ENCODE measurements around the gene IQCN.

Gene IQCN

DNA sequence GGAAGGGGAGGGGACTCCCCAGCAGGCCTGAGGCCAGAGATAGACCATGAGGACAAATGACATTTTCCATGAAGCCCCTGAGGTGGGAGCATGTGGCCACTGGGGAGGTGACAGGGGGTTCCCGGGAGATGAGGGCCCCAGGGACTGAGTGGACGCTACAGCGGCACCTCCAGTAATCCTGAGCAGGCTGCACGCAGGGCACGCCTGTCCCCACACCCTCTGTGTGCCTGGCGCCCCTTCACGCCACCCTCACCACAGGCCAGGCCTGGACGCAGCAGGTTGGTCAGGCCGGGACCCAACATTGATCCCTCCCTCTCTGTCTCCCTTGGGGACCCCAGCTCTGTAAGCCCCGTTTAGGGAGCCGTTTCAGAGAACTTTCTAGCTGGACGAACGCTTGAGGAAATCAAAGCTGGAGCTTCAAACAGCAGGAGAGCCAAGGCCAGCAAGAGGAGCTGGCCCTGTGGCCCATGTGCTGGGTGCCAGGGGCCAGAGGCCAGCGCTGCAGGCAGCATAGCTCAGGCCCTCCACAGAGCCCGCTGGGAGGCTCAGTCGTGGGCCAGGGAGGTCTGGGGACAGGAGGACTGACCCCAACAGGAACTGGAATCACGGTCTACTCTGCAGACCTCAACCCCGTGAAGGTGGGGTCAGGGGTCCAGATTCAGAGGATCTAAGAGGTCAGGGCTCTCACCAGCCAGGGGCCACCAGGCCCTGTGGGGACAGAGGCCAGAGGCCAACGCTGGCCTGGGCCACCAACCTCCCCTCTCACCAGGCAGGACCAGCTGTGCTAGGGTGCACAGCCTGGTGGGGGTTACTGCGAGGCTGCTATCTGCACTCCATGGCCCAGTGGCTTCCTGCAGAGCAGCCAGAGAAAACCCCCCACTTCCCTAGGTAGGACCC lies 34.0 kb upstream of the IQCN start:
- no peak for TF ChIP-seq CTCF (IDR thresholded peaks at IDR 0.05; ENCODE audit: insufficient read depth, low read length, missing control alignments)
- ChIA-PET CTCF (interaction anchor here (0.9 to 1.8 kb wide), 3 partner anchors 9 to 29 kb away, joined by 3 to 5 read pairs (median 4); no protein-coding TSS in a partner anchor), POLR2A (interaction anchor here (1.5 kb wide), 1 partner anchor 15 kb away, joined by 3 read pairs; no protein-coding TSS in a partner anchor)
- no peak overlapping the region for H3K4me3 ChIP-seq (ENCODE audit: low read depth, low read length)
- no peak for DNase-seq (ENCODE audit: low read depth, low spot score)

DNA sequence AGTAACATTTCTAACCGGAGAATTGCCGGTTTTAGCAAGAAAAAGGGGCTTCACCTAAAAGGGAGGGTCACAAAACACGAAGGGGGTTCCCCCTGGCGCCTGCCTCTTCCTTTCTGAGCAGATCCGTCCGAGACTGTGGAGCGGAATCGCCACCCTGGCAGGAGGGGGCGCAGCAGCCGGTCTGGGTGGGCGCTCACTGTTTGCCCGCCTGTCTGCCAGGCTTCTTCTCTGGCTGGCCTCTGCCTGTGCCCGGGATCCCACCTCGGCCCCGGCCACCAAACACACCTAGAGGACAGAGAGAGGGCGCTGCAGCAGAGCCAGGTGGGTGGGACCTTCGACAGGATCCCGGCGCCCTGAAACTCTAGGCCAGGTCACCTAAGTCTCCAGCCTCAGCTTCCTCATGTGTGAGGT lies 33.0 kb upstream of the IQCN start:
- no peak for TF ChIP-seq CTCF (IDR thresholded peaks at IDR 0.05; ENCODE audit: insufficient read depth, low read length, missing control alignments)
- DNase-seq (ENCODE audit: low read depth, low spot score), result no peak
- ChIA-PET POLR2A (interaction anchor here (0.8 to 1.5 kb wide), 2 partner anchors 14 to 26 kb away, joined by 3 read pairs; partner anchors contain the start of gene JUND), CTCF (interaction anchor here (0.7 to 1.8 kb wide), 3 partner anchors 13 to 33 kb away, joined by 3 to 5 read pairs (median 3); partner anchors contain the start of gene PGPEP1)
- H3K4me3 ChIP-seq (ENCODE audit: low read depth, low read length), result no peak overlapping the region

DNA sequence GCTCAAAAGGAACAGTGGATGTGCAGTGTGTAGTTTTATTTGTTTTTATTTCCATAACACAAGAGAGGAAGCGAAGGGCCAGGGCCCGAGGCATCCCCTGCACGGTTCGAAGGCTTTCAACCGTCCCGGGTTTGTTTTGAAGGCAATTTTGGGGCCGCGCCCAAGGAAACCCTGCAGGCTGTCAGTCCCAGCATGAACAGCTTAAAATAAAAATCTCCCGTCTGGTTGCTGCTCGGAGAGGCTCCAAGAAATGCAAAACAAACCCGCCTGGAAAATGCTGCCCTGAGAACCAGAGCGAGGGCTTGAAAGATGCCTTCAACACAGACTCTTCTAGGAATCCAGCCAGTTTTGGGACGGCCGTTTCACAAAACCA lies 32.6 kb upstream of the IQCN start:
- ChIA-PET CTCF (interaction anchor here (0.7 to 1.8 kb wide), 3 partner anchors 13 to 33 kb away, joined by 3 to 5 read pairs (median 3); partner anchors contain the start of gene PGPEP1), POLR2A (interaction anchor here (0.8 kb wide), 1 partner anchor 26 kb away, joined by 3 read pairs; the partner anchor contains the start of gene JUND)
- TF ChIP-seq CTCF (IDR thresholded peaks at IDR 0.05; ENCODE audit: insufficient read depth, low read length, missing control alignments), result no peak
- no peak overlapping the region for H3K4me3 ChIP-seq (ENCODE audit: low read depth, low read length)
- no peak for DNase-seq (ENCODE audit: low read depth, low spot score)

DNA sequence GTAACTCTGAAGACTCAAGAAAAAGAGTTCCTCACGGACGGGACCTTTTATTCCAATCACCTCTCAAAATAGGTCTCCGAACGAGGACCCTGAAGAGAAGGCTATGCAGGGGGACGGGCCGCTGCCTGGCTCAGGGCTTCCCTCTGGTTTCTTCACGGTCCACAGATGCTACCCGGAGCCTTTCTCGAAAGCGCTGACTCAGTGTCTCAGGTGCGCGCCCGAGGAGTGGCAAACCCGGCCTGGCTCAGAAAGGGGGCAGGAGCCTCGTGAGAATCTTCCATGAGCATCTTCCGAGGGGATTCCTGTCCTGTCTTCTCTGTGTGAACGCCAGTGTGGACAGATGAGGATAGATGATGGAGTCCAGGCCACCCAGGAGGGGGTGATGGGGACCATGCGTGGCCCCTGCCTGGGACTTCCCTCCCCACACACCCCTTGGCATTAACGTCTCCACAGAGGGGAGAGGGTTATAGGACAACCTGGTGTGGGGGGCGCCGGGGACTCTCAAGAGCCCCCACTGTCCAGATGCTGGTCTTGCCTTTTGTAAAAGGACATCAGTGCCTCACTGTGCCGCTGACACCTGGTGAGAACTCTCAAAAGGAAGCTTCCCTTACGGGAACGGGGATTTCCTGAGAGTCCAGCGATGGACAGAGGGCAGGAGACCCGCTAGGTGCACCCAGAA lies 32.1 kb upstream of the IQCN start:
- no peak for TF ChIP-seq CTCF (IDR thresholded peaks at IDR 0.05; ENCODE audit: insufficient read depth, low read length, missing control alignments)
- no peak overlapping the region for H3K4me3 ChIP-seq (ENCODE audit: low read depth, low read length)
- no peak for DNase-seq (ENCODE audit: low read depth, low spot score)
- POLR2A ChIA-PET, result interaction anchor here (0.8 kb wide), 1 partner anchor 25 kb away, joined by 3 read pairs; the partner anchor contains the start of gene JUND
- CTCF ChIA-PET, result interaction anchor here (0.7 to 1.8 kb wide), 3 partner anchors 14 to 34 kb away, joined by 3 to 5 read pairs (median 3); partner anchors contain the start of gene PGPEP1

DNA sequence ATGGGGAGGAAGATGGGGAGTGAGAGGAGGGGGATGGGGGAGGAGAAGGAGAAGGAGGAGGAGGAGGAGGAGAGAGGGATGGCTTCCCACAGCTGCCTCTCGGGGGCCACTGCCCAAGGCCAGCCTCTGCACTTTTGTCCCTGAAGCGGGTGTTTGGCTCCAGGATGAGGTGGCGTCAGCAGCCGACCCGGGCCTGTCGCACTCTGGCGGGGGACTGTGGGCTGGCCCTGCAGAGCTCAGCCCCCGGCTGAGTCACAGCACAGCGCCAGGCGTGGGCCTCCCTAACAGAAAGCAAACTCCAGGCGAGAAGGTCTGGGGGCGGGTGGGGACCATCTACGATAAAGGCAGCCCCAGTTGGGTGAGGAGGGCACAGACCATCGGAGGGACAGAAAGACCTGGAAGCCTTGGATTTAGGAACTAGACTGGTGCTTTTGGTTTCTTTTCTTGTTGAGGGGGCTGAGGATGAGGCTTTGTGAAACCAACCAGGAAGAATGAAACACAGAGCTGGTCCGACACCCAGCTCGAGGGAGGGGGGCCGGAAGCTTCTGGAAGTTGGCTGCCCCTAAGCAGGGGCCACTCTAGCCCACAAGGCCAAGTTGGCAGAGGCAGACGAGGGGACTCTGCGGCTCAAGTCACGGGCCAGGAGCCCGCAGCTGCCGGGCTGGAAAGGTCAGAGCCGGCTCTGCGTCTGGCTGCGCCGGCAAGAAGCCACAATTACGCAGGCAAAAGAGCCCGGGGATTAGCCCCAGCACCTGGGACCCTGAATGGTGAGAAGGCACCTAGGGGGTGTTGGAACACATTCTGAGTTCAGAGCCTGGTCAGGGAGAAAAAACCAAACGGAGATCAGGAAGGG lies 30.4 kb upstream of the IQCN start:
- TF ChIP-seq CTCF (IDR thresholded peaks at IDR 0.05; ENCODE audit: insufficient read depth, low read length, missing control alignments), result no peak
- POLR2A ChIA-PET, result interaction anchor here (0.9 to 6.3 kb wide), 6 partner anchors 9 to 44 kb away, joined by 3 to 129 read pairs (median 6); partner anchors contain the start of genes JUND and LSM4
- DNase-seq (ENCODE audit: low read depth, low spot score), result no peak

More for the DNA sequence above, 30.4 kb upstream of the IQCN start:
- peak overlapping the region; percentile 45 for H3K4me3 ChIP-seq (ENCODE audit: low read depth, low read length)
- CTCF ChIA-PET, result interaction anchor here (0.7 to 6.5 kb wide), 6 partner anchors 12 to 25 kb away, joined by 3 to 65 read pairs (median 8); partner anchors contain the start of gene JUND

All from AG04449 (cell line).